H1 (cell line): ENCODE data around the gene HSD17B13. TPM values are rescaled to one million over a fixed set of nuclear protein-coding genes. Genes with fewer than 3 reads are reported as not detected.

Source experiments
- CTCF ChIA-PET: fragments of 300-600 bp; sonication (Branson Sonifier 250); formaldehyde crosslinking; loops from one replicate; lab custom pipeline; 2021; ENCODE audit not compliant: partially characterized antibody; lab: Charles Lee
- POLR2A ChIA-PET: fragments of 300-600 bp; sonication (Branson Sonifier 250); formaldehyde crosslinking; loops from one replicate; lab custom pipeline; 2021; ENCODE audit warnings: inconsistent platforms; ENCODE audit not compliant: partially characterized antibody; lab: Charles Lee
- DNase-seq, 2 experiments: peaks; one replicate each; pipeline versions ENCODE4 v3.0.0 to v3.0.0-alpha.2; 2010 to 2022; ENCODE audit warnings: low spot score in 2 of 2, low read depth in 1 of 2, mixed read lengths in 1 of 2
- FAIRE-seq: peaks from 2 replicates; lab custom pipeline; 2011; peaks lifted over from hg19 to GRCh38; lab: Jason Lieb, UNC
- H2AFZ ChIP-seq: 2 replicates; pipeline ENCODE4 v1.8.1; 2012; ENCODE audit warnings: low read length, inconsistent platforms
- H2AK5ac ChIP-seq: 2 replicates; pipeline ENCODE4 v1.6.1; 2013; ENCODE audit warnings: low read depth, low read length
- H2BK120ac ChIP-seq: replicated peaks from 2 replicates; pipeline ENCODE3; 2013; ENCODE audit warnings: low read depth, low read length, inconsistent platforms
- H2BK12ac ChIP-seq: 2 replicates; pipeline ENCODE4 v1.6.1; 2013; ENCODE audit warnings: low read depth, low read length
- H2BK15ac ChIP-seq: 2 replicates; pipeline ENCODE4 v1.6.1; 2013; ENCODE audit warnings: low read length
- H2BK20ac ChIP-seq: 2 replicates; pipeline ENCODE4 v1.6.1; 2013; ENCODE audit warnings: low read length
- H2BK5ac ChIP-seq: 2 replicates; pipeline ENCODE4 v1.6.1; 2013; ENCODE audit warnings: low read depth, low read length
- H3K14ac ChIP-seq: 2 replicates; pipeline ENCODE4 v1.6.1; 2013; ENCODE audit warnings: inconsistent platforms; ENCODE audit not compliant: insufficient read length
- H3K18ac ChIP-seq: 2 replicates; pipeline ENCODE4 v1.6.1; 2013; ENCODE audit warnings: low read length; ENCODE audit errors: extremely low read depth
- H3K23ac ChIP-seq: 2 replicates; pipeline ENCODE4 v1.6.1; 2013; ENCODE audit warnings: inconsistent platforms; ENCODE audit not compliant: insufficient read length
- H3K23me2 ChIP-seq: 2 replicates; pipeline ENCODE4 v1.6.1; 2013; ENCODE audit warnings: low read depth, low read length
- H3K27ac ChIP-seq: 2 replicates; pipeline ENCODE4 v1.6.1; 2011; ENCODE audit warnings: low read depth, low read length, inconsistent platforms
- H3K27me3 ChIP-seq, 4 experiments: replicated peaks in 1 of 4; 1 replicate in 1 of 4; 2 replicates in 3 of 4; pipeline versions ENCODE4 v1.6.1 to v1.8.1; 2011 to 2013; ENCODE audit warnings: low read length in 3 of 4, mild to moderate bottlenecking in 3 of 4, inconsistent platforms in 2 of 4, mixed read lengths in 2 of 4, moderate library complexity in 1 of 4; ENCODE audit not compliant: control insufficient read depth in 3 of 4, insufficient read depth in 3 of 4; ENCODE audit errors: extremely low read depth in 1 of 4
- H3K36me3 ChIP-seq, 4 experiments: 2 replicates each; pipeline versions ENCODE4 v1.6.1 to v1.8.1; 2011 to 2013; ENCODE audit warnings: mild to moderate bottlenecking in 4 of 4, low read length in 3 of 4, moderate library complexity in 2 of 4, control low read depth in 1 of 4, inconsistent platforms in 1 of 4; ENCODE audit not compliant: insufficient read depth in 4 of 4, control insufficient read depth in 2 of 4
- H3K4ac ChIP-seq: replicated peaks from 2 replicates; pipeline ENCODE3; 2013; ENCODE audit warnings: low read length, low read depth, mixed read lengths, inconsistent platforms; ENCODE audit not compliant: insufficient read length
- H3K4me1 ChIP-seq, 4 experiments: replicated peaks in 1 of 4; 1 replicate in 1 of 4; 2 replicates in 3 of 4; pipeline versions ENCODE4 v1.6.1 to v1.8.1; 2011 to 2013; ENCODE audit warnings: low read length in 3 of 4, inconsistent platforms in 2 of 4, mixed read lengths in 1 of 4; ENCODE audit not compliant: insufficient read depth in 4 of 4, control insufficient read depth in 3 of 4
- H3K4me2 ChIP-seq, 2 experiments: 2 replicates each; pipeline versions ENCODE4 v1.6.1 to v1.8.1; 2011 to 2013; ENCODE audit warnings: low read depth in 2 of 2, low read length in 2 of 2, control low read depth in 1 of 2, inconsistent platforms in 1 of 2, mild to moderate bottlenecking in 1 of 2; ENCODE audit not compliant: insufficient read depth in 1 of 2
- H3K4me3 ChIP-seq, 4 experiments: fragments of 200-600, 300-600 bp in 1 of 4; sonication (generic), shearing (Covaris generic), sonication (Bioruptor Twin) in 1 of 4; 2 replicates each; pipeline versions ENCODE4 v1.5.1 to v1.8.1; 2011 to 2016; ENCODE audit warnings: low read length in 4 of 4, low read depth in 3 of 4, control low read depth in 2 of 4, inconsistent platforms in 2 of 4, mild to moderate bottlenecking in 2 of 4, mixed read lengths in 1 of 4, moderate library complexity in 1 of 4; ENCODE audit not compliant: insufficient read depth in 2 of 4; ENCODE audit errors: extremely low read depth in 1 of 4
- H3K56ac ChIP-seq: replicated peaks from 2 replicates; pipeline ENCODE3; 2013; ENCODE audit warnings: low read depth, mild to moderate bottlenecking, mixed read lengths, low read length, inconsistent platforms; ENCODE audit not compliant: insufficient read length
- H3K79me1 ChIP-seq: 2 replicates; pipeline ENCODE4 v1.6.1; 2013; ENCODE audit warnings: low read depth, low read length, control low read depth
- H3K79me2 ChIP-seq, 2 experiments: 2 replicates each; pipeline versions ENCODE4 v1.6.1 to v1.8.1; 2012 to 2013; ENCODE audit warnings: low read length in 2 of 2, mild to moderate bottlenecking in 2 of 2, inconsistent platforms in 1 of 2; ENCODE audit not compliant: insufficient read depth in 2 of 2, control insufficient read depth in 1 of 2
- H3K9ac ChIP-seq, 4 experiments: replicated peaks in 1 of 4; 1 replicate in 1 of 4; 2 replicates in 3 of 4; pipeline versions ENCODE4 v1.6.1 to v1.8.1; 2011 to 2013; ENCODE audit warnings: low read depth in 3 of 4, low read length in 3 of 4, control low read depth in 2 of 4, mild to moderate bottlenecking in 2 of 4, moderate library complexity in 2 of 4, inconsistent platforms in 1 of 4; ENCODE audit errors: extremely low read depth in 1 of 4
- H3K9me3 ChIP-seq, 2 experiments: 2 replicates each; pipeline versions ENCODE4 v1.6.1 to v1.8.1; 2012 to 2013; ENCODE audit warnings: mild to moderate bottlenecking in 2 of 2, moderate library complexity in 2 of 2, control low read depth in 1 of 2, inconsistent platforms in 1 of 2, low read depth in 1 of 2, low read length in 1 of 2, mixed read lengths in 1 of 2; ENCODE audit not compliant: insufficient read depth in 2 of 2
- H4K20me1 ChIP-seq, 2 experiments: replicated peaks in 1 of 2; 2 replicates each; pipeline versions ENCODE3 to v1.8.1; 2011 to 2013; ENCODE audit warnings: inconsistent platforms in 2 of 2, low read length in 2 of 2, mild to moderate bottlenecking in 1 of 2; ENCODE audit not compliant: insufficient read depth in 2 of 2, control insufficient read depth in 1 of 2
- H4K5ac ChIP-seq: 2 replicates; pipeline ENCODE4 v1.6.1; 2013; ENCODE audit warnings: low read length, low read depth, mixed read lengths, inconsistent platforms; ENCODE audit not compliant: insufficient read length
- H4K8ac ChIP-seq: 2 replicates; pipeline ENCODE4 v1.8.0; 2013; ENCODE audit warnings: mild to moderate bottlenecking, moderate library complexity, low read length, inconsistent platforms; ENCODE audit not compliant: insufficient read depth; ENCODE audit errors: extremely low read depth
- H4K91ac ChIP-seq: replicated peaks from 2 replicates; pipeline ENCODE3; 2013; ENCODE audit warnings: low read length, mixed read lengths, inconsistent platforms; ENCODE audit not compliant: insufficient read length
- CTCF ChIP-seq, 3 experiments: IDR thresholded peaks; 1 replicate in 2 of 3; 2 replicates in 1 of 3; pipeline versions ENCODE4 v1.5.1 to v1.6.1; 2011; ENCODE audit warnings: low read length in 3 of 3, mild to moderate bottlenecking in 3 of 3, inconsistent platforms in 2 of 3, low read depth in 1 of 3, moderate library complexity in 1 of 3; ENCODE audit not compliant: insufficient read depth in 1 of 3; ENCODE audit errors: control extremely low read depth in 1 of 3
- EGR1 ChIP-seq: IDR thresholded peaks from 2 replicates; pipeline ENCODE4 v1.6.1; 2011; ENCODE audit warnings: low read depth, low read length, borderline replicate concordance
- GABPA ChIP-seq: IDR thresholded peaks from 2 replicates; pipeline ENCODE4 v1.6.1; 2011; ENCODE audit warnings: mild to moderate bottlenecking, low read length, moderate library complexity, borderline replicate concordance; ENCODE audit not compliant: insufficient read depth
- JUND ChIP-seq: IDR thresholded peaks from 2 replicates; pipeline ENCODE4 v1.6.1; 2011; ENCODE audit warnings: mild to moderate bottlenecking, improper control_type of control experiment, low read length
- RAD21 ChIP-seq, 2 experiments: IDR thresholded peaks in 1 of 2; conservative IDR thresholded peaks in 1 of 2; 2 replicates each; pipeline ENCODE4 v1.6.1; 2011; ENCODE audit warnings: low read depth in 2 of 2, low read length in 2 of 2, improper control_type of control experiment in 1 of 2, inconsistent platforms in 1 of 2, mild to moderate bottlenecking in 1 of 2, moderate library complexity in 1 of 2
- whole genome bisulfite sequencing, 2 experiments: shearing (Covaris generic) in 1 of 2; methylation state at CpG; one replicate each; pipeline versions ENCODE4 v1.1.6 to v1.1.7; 2013 to 2015; ENCODE audit warnings: low lambda C conversion rate in 2 of 2, mixed read lengths in 2 of 2, inconsistent platforms in 1 of 2, low coverage in 1 of 2, missing lambda C conversion rate in 1 of 2; ENCODE audit not compliant: insufficient replicate concordance in 2 of 2, insufficient coverage in 1 of 2, insufficient read length in 1 of 2; ENCODE audit errors: extremely low coverage in 1 of 2, missing lambda C conversion rate in 1 of 2; 5-methylcytosine and 5-hydroxymethylcytosine counted together
- polyA plus RNA-seq, 7 experiments: library from polyadenylated mRNA; depleted of rRNA in 3 of 7; stranded (reverse) in 5 of 7; unstranded in 2 of 7; fragments of >200 nt in 5 of 7; fragments of 200-250 nt in 2 of 7; gene quantifications; 1 replicate in 5 of 7; 2 replicates in 1 of 7; 4 replicates in 1 of 7; pipeline versions ENCODE4 v1.2.1 to v1.2.3, GENCODE V29; 2011 to 2013; ENCODE audit warnings: missing spikeins in 2 of 7, mixed read lengths in 2 of 7
- total RNA-seq: library from RNA; stranded (reverse); fragmentation: NEBNext Ultra II Directional; extraction: Animal tissue kit (Norgen Biotek cat#: 25700); gene quantifications from 2 replicates; pipeline ENCODE4 v1.2.1, GENCODE V29; 2021

The HSD17B13 gene
- total and polyA plus RNA-seq, 2 of the 8 experiments (the other 6 are each of a cell fraction or from before 2014, with no cell fraction given), result 0.09 to 0.13 TPM

- no peak overlapping the region for H4K91ac ChIP-seq
- FAIRE-seq (peak; percentile 82), DNase-seq (peak in 1 of 2 experiments; percentile 9)
- H3K79me2 ChIP-seq, result no peaks in the 10 kb centered on the region
- no peak overlapping the region for H4K5ac ChIP-seq
- no peaks in the 10 kb centered on the region for H3K4me1 ChIP-seq
- no peak overlapping the region for H3K4ac ChIP-seq
- no peaks in the 10 kb centered on the region for H3K23me2 ChIP-seq
- WGBS, 2 experiments, result 49% methylated on average over 3 of the region's 3 CpGs; no CpG with 5 or more reads in 1 of the 2 experiments
- CTCF ChIA-PET, result interaction anchor here (0.9 to 2.1 kb wide), 8 partner anchors 99 to 580 kb away, joined by 3 to 9 read pairs (median 3); no protein-coding TSS in a partner anchor
- H3K4me3 ChIP-seq, result no peak overlapping the region
- H3K9me3 ChIP-seq, result no peaks in the 10 kb centered on the region
- H3K56ac ChIP-seq, result no peak overlapping the region
- no peaks in the 10 kb centered on the region for H3K27me3 ChIP-seq
- H3K27ac ChIP-seq, result no peak overlapping the region
- no peak overlapping the region for H3K23ac ChIP-seq
- no peaks in the 10 kb centered on the region for H3K79me1 ChIP-seq
- H3K36me3 ChIP-seq, result no peaks in the 10 kb centered on the region
- H3K18ac ChIP-seq, result no peak overlapping the region
- no peak overlapping the region for H3K9ac ChIP-seq
- no peak overlapping the region for H2BK15ac ChIP-seq
- H2AFZ ChIP-seq, result peak overlapping the region; percentile 93; the same call in 1 of the 2 replicates
- POLR2A ChIA-PET, result no interaction called here
- no peak overlapping the region for H2BK12ac ChIP-seq
- no peak overlapping the region for H3K4me2 ChIP-seq
- H2BK20ac ChIP-seq, result no peak overlapping the region
- no peak overlapping the region for H2BK120ac ChIP-seq
- no peak overlapping the region for H3K14ac ChIP-seq
- H4K20me1 ChIP-seq, result no peaks in the 10 kb centered on the region
- no peak for TF ChIP-seq EGR1
- TF ChIP-seq JUND, result no peak
- TF ChIP-seq GABPA, result no peak
- peak in 2 of 3 experiments; percentile 54 to 64; a peak in 3 of 4 replicates for TF ChIP-seq CTCF (IDR thresholded peaks at IDR 0.05; ENCODE audit: control extremely low read depth in 1 of 3, insufficient read depth in 1 of 3, low read depth in 1 of 3, low read length in 3 of 3)
- TF ChIP-seq RAD21 (IDR thresholded peaks at IDR 0.05 in 1 of 2, conservative IDR thresholded peaks at IDR 0.05 in 1 of 2; ENCODE audit: low read depth in 2 of 2, low read length in 2 of 2), result peak; percentile 86 to 87
- TF ChIP-seq, all 59 proteins: peak for 2
- no peak overlapping the region for H2BK5ac ChIP-seq
- H4K8ac ChIP-seq, result no peak overlapping the region
- no peak overlapping the region for H2AK5ac ChIP-seq
These were observed 52.5 kb downstream of the HSD17B13 start for GRCh38 chr4:87270144-87270543.
